GM10266 (cell line): ENCODE results near the gene GRM1.

Source experiments
- DNase-seq: peaks from one replicate; pipeline ENCODE4 v3.0.0; 2012; ENCODE audit errors: extremely low spot score
- CTCF ChIP-seq: IDR thresholded peaks from 2 replicates; pipeline ENCODE4 v1.5.1; 2012; ENCODE audit warnings: mild to moderate bottlenecking, low read depth; ENCODE audit not compliant: control insufficient read depth, insufficient read depth; ENCODE audit errors: missing control alignments

GRM1 gene

GRCh38 chr6:146095481-146095880 is 66.6 kb downstream of the GRM1 start:
- no peak for DNase-seq
- no peak for TF ChIP-seq CTCF

GRCh38 chr6:146097586-146097985 is 68.7 kb downstream of the GRM1 start:
- no peak for DNase-seq
- TF ChIP-seq CTCF = no peak

- DNase-seq = no peak
These were observed 71.9 kb downstream of the GRM1 start for GRCh38 chr6:146100776-146101175.

GRCh38 chr6:146103416-146104072 is 74.7 kb downstream of the GRM1 start:
- TF ChIP-seq CTCF = no peak
- no peak for DNase-seq

More at GRCh38 chr6:146100776-146101175, 71.9 kb downstream of the GRM1 start:
- no peak for TF ChIP-seq CTCF

- no peak for TF ChIP-seq CTCF
- DNase-seq = no peak
These were observed 77.7 kb downstream of the GRM1 start for GRCh38 chr6:146106532-146106931.

- no peak for DNase-seq
These were observed 82.1 kb downstream of the GRM1 start for GRCh38 chr6:146110990-146111389.

More at GRCh38 chr6:146110990-146111389, 82.1 kb downstream of the GRM1 start:
- TF ChIP-seq CTCF = no peak
